ENCODE results near the gene ELP5. TPM values are rescaled to one million over a fixed set of nuclear protein-coding genes. Genes with fewer than 3 reads are reported as not detected.

The ELP5 gene
- total RNA-seq, 1 experiment from 2014 or later: 20.3 TPM

DNA sequence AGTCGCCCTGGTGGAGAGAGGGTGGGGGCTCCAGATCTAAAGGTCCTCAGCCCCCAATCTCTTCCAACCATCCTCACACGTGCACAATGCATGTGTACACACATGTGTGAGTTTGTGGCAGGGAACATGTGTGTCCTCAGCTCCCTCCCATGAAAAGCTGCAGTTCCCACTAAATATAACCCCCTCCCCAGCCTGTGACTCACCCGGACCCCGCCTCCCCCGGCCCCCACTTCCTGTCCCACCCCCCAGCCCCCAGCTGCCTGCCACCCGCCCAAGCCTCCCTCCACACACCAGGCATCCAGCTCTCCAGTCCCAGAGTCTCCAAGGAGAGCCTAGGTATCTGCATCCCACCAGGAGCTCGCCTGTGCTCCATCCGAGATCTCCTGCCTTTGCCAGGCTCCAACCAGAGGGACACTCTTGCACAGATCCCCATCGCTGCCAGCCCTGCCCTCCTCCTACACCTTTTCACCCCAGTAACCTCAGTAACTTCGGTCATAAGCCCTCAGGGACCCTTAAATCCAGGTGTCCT lies 36.3 kb upstream of the ELP5 start:
- DNase-seq: no peak
- H3K36me3 Mint-ChIP-seq (ENCODE audit: insufficient read depth, unreplicated experiment): peaks cover 33% of the 10 kb centered on the region
- H3K27ac Mint-ChIP-seq (ENCODE audit: unreplicated experiment): no peak overlapping the region
- intact Hi-C loops (cut with micrococcal nuclease; ENCODE audit: unreplicated experiment): no loop called here
- TF ChIP-seq, protein P1, sequence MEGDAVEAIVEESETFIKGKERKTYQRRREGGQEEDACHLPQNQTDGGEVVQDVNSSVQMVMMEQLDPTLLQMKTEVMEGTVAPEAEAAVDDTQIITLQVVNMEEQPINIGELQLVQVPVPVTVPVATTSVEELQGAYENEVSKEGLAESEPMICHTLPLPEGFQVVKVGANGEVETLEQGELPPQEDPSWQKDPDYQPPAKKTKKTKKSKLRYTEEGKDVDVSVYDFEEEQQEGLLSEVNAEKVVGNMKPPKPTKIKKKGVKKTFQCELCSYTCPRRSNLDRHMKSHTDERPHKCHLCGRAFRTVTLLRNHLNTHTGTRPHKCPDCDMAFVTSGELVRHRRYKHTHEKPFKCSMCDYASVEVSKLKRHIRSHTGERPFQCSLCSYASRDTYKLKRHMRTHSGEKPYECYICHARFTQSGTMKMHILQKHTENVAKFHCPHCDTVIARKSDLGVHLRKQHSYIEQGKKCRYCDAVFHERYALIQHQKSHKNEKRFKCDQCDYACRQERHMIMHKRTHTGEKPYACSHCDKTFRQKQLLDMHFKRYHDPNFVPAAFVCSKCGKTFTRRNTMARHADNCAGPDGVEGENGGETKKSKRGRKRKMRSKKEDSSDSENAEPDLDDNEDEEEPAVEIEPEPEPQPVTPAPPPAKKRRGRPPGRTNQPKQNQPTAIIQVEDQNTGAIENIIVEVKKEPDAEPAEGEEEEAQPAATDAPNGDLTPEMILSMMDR (IDR thresholded peaks at IDR 0.05; ENCODE audit: unreplicated experiment): no peak
- peaks cover 52% of the 10 kb centered on the region for H3K27me3 Mint-ChIP-seq (ENCODE audit: unreplicated experiment)
- BruUV-seq (replicated peaks): no TSS peak
- H3K4me1 Mint-ChIP-seq (ENCODE audit: low read depth, unreplicated experiment): peaks cover 17% of the 10 kb centered on the region
- H3K4me3 Mint-ChIP-seq (ENCODE audit: low read depth, unreplicated experiment): no peak overlapping the region
- CTCF ChIA-PET: no interaction called here
- H3K9me3 Mint-ChIP-seq (ENCODE audit: low read depth, unreplicated experiment): no peaks in the 10 kb centered on the region

DNA sequence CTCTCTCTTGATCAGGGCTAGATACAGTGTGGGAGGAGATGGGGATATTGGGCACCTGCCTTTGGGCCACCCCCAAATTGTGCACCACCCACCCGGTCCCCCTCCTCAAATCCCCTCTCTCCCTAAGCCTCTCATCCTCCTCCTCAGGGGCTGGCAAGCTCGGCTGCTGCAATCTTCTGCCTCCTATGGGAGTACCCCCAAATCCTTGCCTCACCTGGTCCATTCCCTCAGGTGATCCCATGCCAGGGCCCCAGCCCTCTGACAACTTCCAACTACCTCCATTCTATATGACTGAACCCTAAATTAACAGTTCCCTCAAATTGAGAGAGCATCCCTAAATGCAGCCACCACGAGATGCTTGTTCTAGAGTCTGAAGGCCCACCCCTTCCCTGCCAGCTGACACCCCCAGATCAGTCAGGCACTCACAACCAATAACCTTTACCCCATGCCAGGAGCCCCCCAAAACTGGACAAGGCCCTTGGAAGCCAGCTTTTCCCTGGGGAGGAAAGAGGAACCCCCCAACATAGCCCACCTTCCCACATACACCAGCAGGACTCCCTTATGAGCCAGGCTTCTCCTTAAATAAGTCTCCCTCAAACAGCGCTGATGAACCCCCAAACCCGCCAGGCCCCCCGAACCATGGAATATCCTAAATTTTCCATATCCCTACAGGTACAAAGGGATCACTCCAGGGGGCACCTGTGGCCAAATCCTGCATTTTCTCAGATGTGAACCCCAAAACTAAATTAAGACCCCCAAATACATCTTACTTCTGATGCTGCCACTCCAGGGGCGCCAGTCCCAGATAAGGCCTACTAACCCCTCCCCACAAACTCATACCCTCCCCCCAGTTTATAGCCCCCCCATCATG lies 35.5 kb upstream of the ELP5 start:
- Mint-ChIP-seq H3K27me3 (ENCODE audit: unreplicated experiment) (peaks cover 44% of the 10 kb centered on the region), H3K9me3 (ENCODE audit: low read depth, unreplicated experiment) (no peaks in the 10 kb centered on the region), H3K4me1 (ENCODE audit: low read depth, unreplicated experiment) (peaks cover 17% of the 10 kb centered on the region), H3K36me3 (ENCODE audit: insufficient read depth, unreplicated experiment) (peaks cover 41% of the 10 kb centered on the region), H3K27ac (ENCODE audit: unreplicated experiment) (no peak overlapping the region), H3K4me3 (ENCODE audit: low read depth, unreplicated experiment) (no peak overlapping the region)
- no peak for DNase-seq
- TF ChIP-seq, protein P1 (IDR thresholded peaks at IDR 0.05; ENCODE audit: unreplicated experiment): no peak
- CTCF ChIA-PET: no interaction called here
- intact Hi-C loops (cut with micrococcal nuclease; ENCODE audit: unreplicated experiment): no loop called here
- BruUV-seq (replicated peaks): no TSS peak

DNA sequence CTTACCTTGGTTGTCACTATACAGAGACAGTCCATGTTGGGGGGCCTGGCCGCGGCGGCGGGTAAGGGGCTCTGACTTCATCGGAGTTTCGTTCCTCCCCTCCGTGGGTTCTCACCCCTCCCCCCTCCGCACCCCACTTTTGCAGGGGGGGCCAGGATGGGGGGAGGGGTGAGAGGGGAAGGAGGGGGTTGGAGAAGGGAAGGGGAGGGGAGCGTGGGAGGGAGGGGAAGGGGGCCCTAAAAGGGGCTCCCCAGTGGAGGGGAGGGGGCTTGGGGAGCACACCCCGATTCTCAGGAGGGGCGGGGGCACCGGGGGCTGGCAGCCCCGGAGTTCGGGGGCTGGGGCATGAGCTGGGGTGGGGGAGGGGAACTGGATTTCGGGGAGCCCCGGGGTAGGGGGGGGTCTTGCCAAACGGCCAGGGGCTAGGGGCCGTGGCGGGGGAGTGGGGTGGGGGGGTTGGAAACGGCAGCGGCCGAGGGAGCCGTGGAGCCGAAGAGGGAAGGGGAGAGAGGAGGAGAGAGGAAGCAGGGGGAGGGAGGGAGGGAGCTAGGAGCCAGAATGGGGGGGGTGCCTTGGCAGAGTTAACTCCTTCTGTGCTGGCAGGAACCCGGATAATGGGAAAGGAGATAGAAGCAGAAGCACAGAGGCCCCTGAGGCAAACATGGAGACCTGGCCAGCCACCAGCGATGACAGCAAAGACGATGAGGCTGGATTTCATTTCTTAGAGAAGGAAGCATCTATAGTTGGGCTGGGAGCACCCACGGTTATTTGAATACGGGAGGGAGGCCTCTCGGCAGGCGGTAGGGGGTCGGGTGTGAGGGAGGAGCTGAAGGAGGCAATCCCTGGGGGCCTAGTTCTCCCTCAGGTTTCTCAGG lies 34.7 kb upstream of the ELP5 start:
- CTCF ChIA-PET: no interaction called here
- H3K27me3 Mint-ChIP-seq (ENCODE audit: unreplicated experiment): peaks cover 35% of the 10 kb centered on the region
- no TSS peak for BruUV-seq (replicated peaks)
- TF ChIP-seq, protein P1 (IDR thresholded peaks at IDR 0.05; ENCODE audit: unreplicated experiment): no peak
- H3K4me3 Mint-ChIP-seq (ENCODE audit: low read depth, unreplicated experiment): no peak overlapping the region
- no peak overlapping the region for H3K27ac Mint-ChIP-seq (ENCODE audit: unreplicated experiment)
- no peaks in the 10 kb centered on the region for H3K9me3 Mint-ChIP-seq (ENCODE audit: low read depth, unreplicated experiment)
- no peak for DNase-seq
- peaks cover 44% of the 10 kb centered on the region for H3K36me3 Mint-ChIP-seq (ENCODE audit: insufficient read depth, unreplicated experiment)
- peaks cover 17% of the 10 kb centered on the region for H3K4me1 Mint-ChIP-seq (ENCODE audit: low read depth, unreplicated experiment)
- intact Hi-C loops (cut with micrococcal nuclease; ENCODE audit: unreplicated experiment): no loop called here

DNA sequence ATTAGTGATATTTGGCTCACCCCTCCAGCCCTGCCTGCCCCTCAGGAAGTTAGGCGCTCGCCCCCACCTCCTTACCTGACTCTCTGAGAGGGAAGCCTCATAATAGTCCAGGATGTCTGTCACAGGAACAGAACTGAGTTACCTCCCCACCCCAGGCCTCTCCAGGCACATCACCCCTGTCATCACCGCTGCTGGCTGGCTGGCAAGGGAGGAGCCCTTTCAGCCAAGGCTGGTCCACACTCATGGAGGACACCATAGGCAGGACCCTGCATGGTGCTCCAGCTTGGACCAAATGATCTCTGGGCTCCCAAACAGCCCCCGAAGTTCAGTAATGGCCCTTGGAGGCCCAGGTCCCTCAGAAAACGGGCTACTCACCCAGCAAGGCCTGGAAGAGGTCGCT lies 33.8 kb upstream of the ELP5 start:
- DNase-seq: no peak
- TF ChIP-seq, protein P1 (IDR thresholded peaks at IDR 0.05; ENCODE audit: unreplicated experiment): no peak
- Mint-ChIP-seq H3K27ac (ENCODE audit: unreplicated experiment) (no peak overlapping the region), H3K4me1 (ENCODE audit: low read depth, unreplicated experiment) (peaks cover 16% of the 10 kb centered on the region), H3K9me3 (ENCODE audit: low read depth, unreplicated experiment) (no peaks in the 10 kb centered on the region), H3K36me3 (ENCODE audit: insufficient read depth, unreplicated experiment) (peaks cover 52% of the 10 kb centered on the region), H3K27me3 (ENCODE audit: unreplicated experiment) (peaks cover 27% of the 10 kb centered on the region), H3K4me3 (ENCODE audit: low read depth, unreplicated experiment) (peak overlapping the region; percentile 96)
- CTCF ChIA-PET: no interaction called here
- intact Hi-C loops (cut with micrococcal nuclease; ENCODE audit: unreplicated experiment): no loop called here
- BruUV-seq (replicated peaks): no TSS peak

Measured in Calu3 (cell line).